Duodenal mucosa (tissue), 2 donors: ENCODE measurements around the gene SH3PXD2A.
"Not testable (repeated sequence)": the region's sequence is repeated elsewhere in the genome, so short reads cannot be mapped to it uniquely, and the experiment has no call there.

Experiments used
- H3K27ac ChIP-seq: one replicate; pipeline ENCODE4 v1.7.0; 2013; ENCODE audit warnings: low read depth, low read length
- H3K27me3 ChIP-seq, 2 donors: one replicate each; pipeline ENCODE4 v1.7.0; 2013; ENCODE audit warnings: low read length in 2 of 2, control low read depth in 1 of 2; ENCODE audit not compliant: insufficient read depth in 2 of 2, control insufficient read depth in 1 of 2
- H3K36me3 ChIP-seq, 2 donors: one replicate each; pipeline ENCODE4 v1.7.0; 2013; ENCODE audit warnings: low read length in 2 of 2, control low read depth in 1 of 2; ENCODE audit not compliant: insufficient read depth in 2 of 2, control insufficient read depth in 1 of 2
- H3K4me1 ChIP-seq, 2 donors: one replicate each; pipeline ENCODE4 v1.7.0; 2013; ENCODE audit warnings: low read length in 2 of 2, control low read depth in 1 of 2; ENCODE audit not compliant: insufficient read depth in 2 of 2, control insufficient read depth in 1 of 2
- H3K4me3 ChIP-seq, 2 donors: one replicate each; pipeline ENCODE4 v1.7.0; 2013; ENCODE audit warnings: low read length in 2 of 2, low read depth in 1 of 2
- H3K9ac ChIP-seq, 2 donors: one replicate each; pipeline ENCODE4 v1.7.0; 2013; ENCODE audit warnings: low read length in 2 of 2, low read depth in 1 of 2
- H3K9me3 ChIP-seq, 2 donors: one replicate each; pipeline ENCODE4 v1.7.0; 2013; ENCODE audit warnings: low read length in 2 of 2, control low read depth in 1 of 2; ENCODE audit not compliant: control insufficient read depth in 1 of 2

SH3PXD2A gene

GRCh38 chr10:103633846-103634245 lies 221.5 kb downstream of the SH3PXD2A start:
- Histone ChIP-seq H3K27me3 (no peaks in the 10 kb centered on the region), H3K4me3 (no peak overlapping the region), H3K9ac (no peak overlapping the region), H3K4me1 (peaks cover 5 to 17% of the 10 kb centered on the region in 2 donors), H3K9me3 (no peaks in the 10 kb centered on the region), H3K36me3 (peaks cover 0 to 2% of the 10 kb centered on the region in 2 donors), H3K27ac (no peak overlapping the region)

DNA sequence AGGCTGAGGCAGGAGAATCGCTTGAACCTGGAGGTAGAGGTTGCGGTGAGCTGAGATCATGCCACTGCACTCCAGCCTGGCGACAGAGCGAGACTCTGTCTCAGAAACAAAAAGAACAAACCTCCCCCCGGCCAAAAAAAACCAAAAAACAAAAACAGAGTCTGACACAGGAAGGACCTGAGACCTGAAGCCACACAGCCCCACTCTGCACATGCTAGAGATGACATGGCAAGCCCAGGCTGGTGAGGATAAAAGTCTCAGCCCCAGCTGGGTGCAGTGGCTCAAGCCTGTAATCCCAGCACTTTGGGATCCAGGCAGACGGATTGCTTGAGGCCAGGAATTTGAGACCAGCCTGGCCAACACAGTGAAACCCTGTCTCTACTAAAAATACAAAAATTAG lies 222.5 kb downstream of the SH3PXD2A start:
- H3K36me3 ChIP-seq = peaks cover 0 to 11% of the 10 kb centered on the region in 2 donors
- not testable (repeated sequence) for H3K27me3 ChIP-seq, H3K9ac ChIP-seq, H3K4me3 ChIP-seq, H3K27ac ChIP-seq, H3K9me3 ChIP-seq
- H3K4me1 ChIP-seq = peaks cover 5 to 12% of the 10 kb centered on the region in 2 donors

GRCh38 chr10:103632247-103632642 lies 223.1 kb downstream of the SH3PXD2A start:
- no peak overlapping the region for H3K4me3 ChIP-seq
- no peak overlapping the region for H3K9ac ChIP-seq
- H3K9me3 ChIP-seq = no peaks in the 10 kb centered on the region
- H3K36me3 ChIP-seq = peaks cover 0 to 18% of the 10 kb centered on the region in 2 donors
- no peak overlapping the region for H3K27ac ChIP-seq
- no peaks in the 10 kb centered on the region for H3K27me3 ChIP-seq
- H3K4me1 ChIP-seq = peaks cover 0 to 6% of the 10 kb centered on the region in 2 donors

GRCh38 chr10:103630156-103630555 lies 225.2 kb downstream of the SH3PXD2A start:
- Histone ChIP-seq H3K4me1 (no peaks in the 10 kb centered on the region), H3K27ac (no peak overlapping the region), H3K9me3 (no peaks in the 10 kb centered on the region), H3K9ac (no peak overlapping the region), H3K27me3 (no peaks in the 10 kb centered on the region), H3K36me3 (peaks cover 0 to 36% of the 10 kb centered on the region in 2 donors), H3K4me3 (no peak overlapping the region)

DNA sequence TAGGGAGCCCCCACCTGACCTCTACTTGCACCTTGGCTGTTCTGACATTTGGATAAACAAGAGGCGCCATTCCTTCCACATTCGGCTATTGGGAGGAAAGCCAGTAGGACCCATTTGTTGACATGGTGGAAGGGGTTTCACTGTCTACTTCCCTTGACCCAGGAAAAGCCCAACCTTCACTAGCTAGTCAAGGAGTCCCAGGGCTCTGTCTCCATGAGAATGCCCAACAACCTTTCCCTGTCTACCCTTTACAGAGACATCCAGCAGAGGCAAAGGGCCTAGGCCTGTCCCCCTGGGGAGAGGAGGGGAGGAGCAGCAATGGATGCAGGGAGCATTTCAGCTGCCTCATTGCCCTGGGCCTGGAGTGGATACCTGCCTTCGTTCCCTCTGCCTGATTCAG lies 225.8 kb downstream of the SH3PXD2A start:
- Histone ChIP-seq H3K27me3 (no peaks in the 10 kb centered on the region), H3K9me3 (no peaks in the 10 kb centered on the region), H3K4me3 (no peak overlapping the region), H3K9ac (no peak overlapping the region), H3K4me1 (no peaks in the 10 kb centered on the region), H3K36me3 (peaks cover 0 to 41% of the 10 kb centered on the region in 2 donors), H3K27ac (no peak overlapping the region)

- H3K27me3 ChIP-seq = no peaks in the 10 kb centered on the region
- no peak overlapping the region for H3K9ac ChIP-seq
- H3K9me3 ChIP-seq = no peaks in the 10 kb centered on the region
- H3K36me3 ChIP-seq = peaks cover 0 to 49% of the 10 kb centered on the region in 2 donors
- H3K4me3 ChIP-seq = no peak overlapping the region
- H3K4me1 ChIP-seq = no peaks in the 10 kb centered on the region
- no peak overlapping the region for H3K27ac ChIP-seq
These were observed 227.5 kb downstream of the SH3PXD2A start for GRCh38 chr10:103627893-103628292.

DNA sequence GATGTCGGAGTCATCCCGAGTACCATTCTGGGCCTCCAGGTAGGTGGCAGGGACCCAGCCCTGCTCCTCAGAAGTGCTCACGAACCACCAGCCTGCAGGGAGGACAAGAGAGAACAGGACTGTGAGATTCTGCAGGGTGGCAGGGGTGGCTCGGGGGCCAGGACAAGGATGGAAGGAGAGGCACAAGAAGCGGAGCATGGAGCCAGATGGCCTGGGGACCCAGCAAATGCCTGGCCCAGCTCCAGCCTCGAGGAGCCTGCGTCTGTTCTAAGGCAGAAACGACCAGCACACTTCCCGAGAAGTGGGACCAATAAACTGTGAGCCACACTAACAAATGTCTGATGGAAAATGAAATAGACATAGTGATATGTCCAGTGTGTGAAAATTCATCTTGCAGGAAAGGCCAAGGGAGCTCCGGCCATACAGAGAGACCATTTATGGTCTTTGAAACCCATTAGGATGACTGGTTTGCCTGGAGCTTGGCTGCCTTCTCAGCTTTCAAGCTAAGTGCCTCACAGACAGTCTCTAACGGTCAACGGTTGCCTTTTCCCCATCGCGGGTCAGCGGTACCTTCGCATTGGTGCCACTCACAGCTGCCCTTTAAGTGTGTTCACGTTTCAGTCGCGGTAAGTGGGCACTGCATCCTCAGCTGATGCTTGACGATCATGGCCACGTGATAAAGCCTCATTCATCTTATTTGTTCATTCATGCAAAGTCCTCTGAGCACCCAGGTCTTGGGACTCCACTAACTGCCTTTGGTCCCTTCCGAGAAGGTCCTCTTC lies 228.1 kb downstream of the SH3PXD2A start:
- Histone ChIP-seq H3K36me3 (peaks cover 0 to 55% of the 10 kb centered on the region in 2 donors), H3K4me1 (no peaks in the 10 kb centered on the region), H3K9ac (no peak overlapping the region), H3K27me3 (no peaks in the 10 kb centered on the region), H3K9me3 (no peaks in the 10 kb centered on the region), H3K4me3 (no peak overlapping the region), H3K27ac (no peak overlapping the region)

DNA sequence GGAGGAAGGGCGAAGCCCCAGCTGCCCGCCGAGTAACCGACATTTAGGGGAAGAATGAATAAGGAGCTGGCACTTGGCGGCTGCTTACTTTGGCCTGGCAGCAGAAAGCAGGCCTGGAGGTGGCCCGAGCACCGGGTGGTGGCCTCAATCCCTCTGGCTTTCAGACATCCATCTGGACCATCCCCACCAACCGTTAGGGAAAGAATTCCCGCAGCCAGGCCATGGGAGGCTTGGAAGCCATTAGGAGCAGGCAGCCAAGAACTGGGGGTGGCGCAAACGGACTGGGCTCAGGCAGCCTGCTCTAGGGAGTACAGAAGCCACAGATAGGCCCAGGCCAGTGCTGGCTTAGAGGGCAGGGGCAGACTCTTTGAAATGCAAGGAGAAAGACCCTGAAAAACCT lies 229.2 kb downstream of the SH3PXD2A start:
- Histone ChIP-seq H3K27me3 (no peaks in the 10 kb centered on the region), H3K36me3 (peaks cover 2 to 64% of the 10 kb centered on the region in 2 donors), H3K9me3 (no peaks in the 10 kb centered on the region), H3K4me3 (no peak overlapping the region), H3K4me1 (no peaks in the 10 kb centered on the region), H3K27ac (no peak overlapping the region), H3K9ac (no peak overlapping the region)

- peaks cover 8 to 67% of the 10 kb centered on the region in 2 donors for H3K36me3 ChIP-seq
- H3K9me3 ChIP-seq = no peaks in the 10 kb centered on the region
- no peak overlapping the region for H3K4me3 ChIP-seq
- peaks cover 17 to 28% of the 10 kb centered on the region in 2 donors for H3K4me1 ChIP-seq
- no peak overlapping the region for H3K27ac ChIP-seq
- no peak overlapping the region for H3K9ac ChIP-seq
- H3K27me3 ChIP-seq = no peaks in the 10 kb centered on the region
These were observed 232.3 kb downstream of the SH3PXD2A start for GRCh38 chr10:103622935-103623574.

DNA sequence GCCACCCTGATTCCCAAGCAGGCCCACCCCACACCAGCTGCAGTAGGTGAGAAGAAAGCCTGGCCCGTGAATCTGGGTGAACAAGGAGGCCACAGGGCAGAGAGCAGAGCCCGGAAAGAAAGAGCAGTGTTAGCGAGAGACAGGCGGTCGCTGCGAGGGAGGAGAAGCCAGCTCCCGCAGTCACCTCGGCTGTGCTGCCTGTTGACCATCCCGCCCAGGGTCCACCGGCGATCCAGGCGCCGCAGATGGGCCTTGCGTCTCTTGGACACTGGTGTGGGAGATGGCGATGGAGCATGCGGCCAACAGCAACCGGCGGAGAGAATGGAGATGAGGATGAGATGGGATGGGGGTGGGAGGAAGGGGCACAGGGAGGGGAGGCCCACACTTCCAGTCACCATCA lies 233.1 kb downstream of the SH3PXD2A start:
- no peaks in the 10 kb centered on the region for H3K27me3 ChIP-seq
- H3K4me1 ChIP-seq = peaks cover 18 to 32% of the 10 kb centered on the region in 2 donors
- peaks cover 8 to 61% of the 10 kb centered on the region in 2 donors for H3K36me3 ChIP-seq
- no peak overlapping the region for H3K9ac ChIP-seq
- H3K4me3 ChIP-seq = no peak overlapping the region
- H3K9me3 ChIP-seq = no peaks in the 10 kb centered on the region
- no peak overlapping the region for H3K27ac ChIP-seq
